Astrocyte (in vitro differentiated cells and primary cell): ENCODE measurements around the gene TCEAL1. TPM values are rescaled to one million over a fixed set of nuclear protein-coding genes. Genes with fewer than 3 reads are reported as not detected.
"Not testable (repeated sequence)": the region's sequence is repeated elsewhere in the genome, so short reads cannot be mapped to it uniquely, and the experiment has no call there.

ENCODE experiments used
- DNase-seq: peaks from one replicate; pipeline ENCODE4 v3.0.0-alpha.2; 2010; ENCODE audit warnings: low read depth
- FAIRE-seq: peaks from 2 replicates; lab custom pipeline; 2011; peaks lifted over from hg19 to GRCh38; lab: Jason Lieb, UNC
- H2AFZ ChIP-seq: 2 replicates; pipeline ENCODE4 v1.6.0; 2012; ENCODE audit warnings: low read depth, low read length, inconsistent platforms
- H3K27ac ChIP-seq: 2 replicates; pipeline ENCODE4 v1.5.1; 2011; ENCODE audit warnings: low read depth, low read length, inconsistent platforms
- H3K27me3 ChIP-seq: 2 replicates; pipeline ENCODE4 v1.6.0; 2011; ENCODE audit warnings: low read length, inconsistent platforms; ENCODE audit not compliant: insufficient read depth
- H3K36me3 ChIP-seq: 2 replicates; pipeline ENCODE4 v1.5.1; 2011; ENCODE audit warnings: low read length, inconsistent platforms; ENCODE audit not compliant: insufficient read depth
- H3K4me1 ChIP-seq: 2 replicates; pipeline ENCODE4 v1.5.1; 2011; ENCODE audit warnings: low read length, inconsistent platforms; ENCODE audit not compliant: insufficient read depth
- H3K4me2 ChIP-seq: 2 replicates; pipeline ENCODE4 v1.6.0; 2012; ENCODE audit warnings: low read length, inconsistent platforms
- H3K4me3 ChIP-seq: 2 replicates; pipeline ENCODE4 v1.5.1; 2011; ENCODE audit warnings: low read depth, mild to moderate bottlenecking, low read length, inconsistent platforms; ENCODE audit not compliant: insufficient read depth
- H3K79me2 ChIP-seq: 2 replicates; pipeline ENCODE4 v1.6.0; 2012; ENCODE audit warnings: mild to moderate bottlenecking, low read length, inconsistent platforms; ENCODE audit not compliant: insufficient read depth
- H3K9ac ChIP-seq: 2 replicates; pipeline ENCODE4 v1.6.0; 2012; ENCODE audit warnings: mild to moderate bottlenecking, low read length, inconsistent platforms
- H3K9me3 ChIP-seq: 2 replicates; pipeline ENCODE4 v1.5.1; 2012; ENCODE audit warnings: low read depth, mild to moderate bottlenecking, low read length, inconsistent platforms; ENCODE audit not compliant: insufficient read depth
- H4K20me1 ChIP-seq: 2 replicates; pipeline ENCODE4 v1.6.0; 2012; ENCODE audit warnings: low read length, inconsistent platforms; ENCODE audit not compliant: insufficient read depth
- H3K27ac Mint-ChIP-seq: one replicate; pipeline ENCODE4 v1.8.0; 2021; ENCODE audit warnings: mild to moderate bottlenecking, mixed read lengths; ENCODE audit not compliant: unreplicated experiment
- H3K27me3 Mint-ChIP-seq: one replicate; pipeline ENCODE4 v1.8.0; 2021; ENCODE audit warnings: low read depth, mixed read lengths; ENCODE audit not compliant: unreplicated experiment
- H3K36me3 Mint-ChIP-seq: one replicate; pipeline ENCODE4 v1.8.0; 2021; ENCODE audit warnings: low read depth, mixed read lengths; ENCODE audit not compliant: unreplicated experiment
- H3K4me1 Mint-ChIP-seq: one replicate; pipeline ENCODE4 v1.8.0; 2021; ENCODE audit warnings: low read depth, mixed read lengths; ENCODE audit not compliant: unreplicated experiment
- H3K4me3 Mint-ChIP-seq: one replicate; pipeline ENCODE4 v1.8.0; 2021; ENCODE audit warnings: mild to moderate bottlenecking, moderate library complexity, mixed read lengths; ENCODE audit not compliant: unreplicated experiment
- H3K9me3 Mint-ChIP-seq: one replicate; pipeline ENCODE4 v1.8.0; 2021; ENCODE audit warnings: mild to moderate bottlenecking, mixed read lengths; ENCODE audit not compliant: unreplicated experiment
- EZH2 ChIP-seq: IDR thresholded peaks from 2 replicates; pipeline ENCODE4 v1.6.1; 2012; ENCODE audit warnings: mild to moderate bottlenecking, low read length, inconsistent platforms; ENCODE audit not compliant: insufficient read depth
- total RNA-seq: library from RNA; stranded (reverse); gene quantifications from 2 replicates; pipeline ENCODE4 v1.2.1, GENCODE V29; 2021
- TF ChIP-seq, protein P1 (sequence below): IDR thresholded peaks from 2 replicates; pipeline ENCODE4 v1.5.1; 2011; ENCODE audit warnings: low read depth, mild to moderate bottlenecking, inconsistent platforms, low read length, moderate library complexity; ENCODE audit not compliant: insufficient read depth

The TCEAL1 gene
- total RNA-seq, 1 donor from 2014 or later: 12.3 TPM

DNA sequence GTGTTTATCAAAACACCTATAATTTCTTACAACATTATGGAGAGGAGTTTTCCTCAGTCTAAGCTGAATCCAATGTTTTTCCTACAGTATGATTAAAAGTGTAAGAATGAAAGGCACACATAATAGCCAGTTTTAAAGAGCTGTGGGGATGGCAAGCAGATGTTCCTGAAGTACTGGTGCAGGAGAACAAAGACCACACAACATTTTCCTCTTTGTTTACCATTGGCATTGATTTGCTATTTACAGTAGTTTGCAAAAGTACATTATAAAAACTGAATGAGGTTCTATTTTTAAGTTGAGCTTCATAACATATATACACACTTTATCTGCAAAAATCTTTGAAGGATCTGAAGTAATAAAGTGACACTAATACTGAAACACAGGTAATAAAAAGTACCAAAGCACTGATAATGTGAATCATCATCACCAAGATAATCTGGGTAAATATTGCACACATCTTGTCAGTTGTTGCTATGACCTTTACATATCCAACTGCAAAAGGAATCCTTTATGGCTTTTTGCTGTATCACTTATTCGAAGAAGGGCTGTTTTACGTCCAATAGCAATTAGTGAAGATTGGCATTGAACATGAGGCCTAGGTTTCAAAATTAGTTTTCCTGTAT lies 22.5 kb downstream of the TCEAL1 start:
- H3K9me3 Mint-ChIP-seq: no peaks in the 10 kb centered on the region
- Histone ChIP-seq H2AFZ (no peak overlapping the region), H3K27me3 (no peaks in the 10 kb centered on the region), H3K79me2 (no peaks in the 10 kb centered on the region), H3K27ac (no peak overlapping the region), H3K4me3 (no peak overlapping the region), H3K4me1 (peaks cover 2% of the 10 kb centered on the region), H3K9me3 (no peaks in the 10 kb centered on the region), H3K4me2 (no peak overlapping the region), H3K9ac (no peak overlapping the region), H3K36me3 (no peaks in the 10 kb centered on the region), H4K20me1 (no peaks in the 10 kb centered on the region)
- no peaks in the 10 kb centered on the region for H3K27me3 Mint-ChIP-seq
- H3K36me3 Mint-ChIP-seq: no peaks in the 10 kb centered on the region
- peak; percentile 97 for FAIRE-seq
- H3K4me3 Mint-ChIP-seq: no peak overlapping the region
- no peak for DNase-seq
- no peak overlapping the region for H3K27ac Mint-ChIP-seq
- no peaks in the 10 kb centered on the region for H3K4me1 Mint-ChIP-seq
- TF ChIP-seq, protein P1, sequence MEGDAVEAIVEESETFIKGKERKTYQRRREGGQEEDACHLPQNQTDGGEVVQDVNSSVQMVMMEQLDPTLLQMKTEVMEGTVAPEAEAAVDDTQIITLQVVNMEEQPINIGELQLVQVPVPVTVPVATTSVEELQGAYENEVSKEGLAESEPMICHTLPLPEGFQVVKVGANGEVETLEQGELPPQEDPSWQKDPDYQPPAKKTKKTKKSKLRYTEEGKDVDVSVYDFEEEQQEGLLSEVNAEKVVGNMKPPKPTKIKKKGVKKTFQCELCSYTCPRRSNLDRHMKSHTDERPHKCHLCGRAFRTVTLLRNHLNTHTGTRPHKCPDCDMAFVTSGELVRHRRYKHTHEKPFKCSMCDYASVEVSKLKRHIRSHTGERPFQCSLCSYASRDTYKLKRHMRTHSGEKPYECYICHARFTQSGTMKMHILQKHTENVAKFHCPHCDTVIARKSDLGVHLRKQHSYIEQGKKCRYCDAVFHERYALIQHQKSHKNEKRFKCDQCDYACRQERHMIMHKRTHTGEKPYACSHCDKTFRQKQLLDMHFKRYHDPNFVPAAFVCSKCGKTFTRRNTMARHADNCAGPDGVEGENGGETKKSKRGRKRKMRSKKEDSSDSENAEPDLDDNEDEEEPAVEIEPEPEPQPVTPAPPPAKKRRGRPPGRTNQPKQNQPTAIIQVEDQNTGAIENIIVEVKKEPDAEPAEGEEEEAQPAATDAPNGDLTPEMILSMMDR: no peak
- no peak for TF ChIP-seq EZH2

DNA sequence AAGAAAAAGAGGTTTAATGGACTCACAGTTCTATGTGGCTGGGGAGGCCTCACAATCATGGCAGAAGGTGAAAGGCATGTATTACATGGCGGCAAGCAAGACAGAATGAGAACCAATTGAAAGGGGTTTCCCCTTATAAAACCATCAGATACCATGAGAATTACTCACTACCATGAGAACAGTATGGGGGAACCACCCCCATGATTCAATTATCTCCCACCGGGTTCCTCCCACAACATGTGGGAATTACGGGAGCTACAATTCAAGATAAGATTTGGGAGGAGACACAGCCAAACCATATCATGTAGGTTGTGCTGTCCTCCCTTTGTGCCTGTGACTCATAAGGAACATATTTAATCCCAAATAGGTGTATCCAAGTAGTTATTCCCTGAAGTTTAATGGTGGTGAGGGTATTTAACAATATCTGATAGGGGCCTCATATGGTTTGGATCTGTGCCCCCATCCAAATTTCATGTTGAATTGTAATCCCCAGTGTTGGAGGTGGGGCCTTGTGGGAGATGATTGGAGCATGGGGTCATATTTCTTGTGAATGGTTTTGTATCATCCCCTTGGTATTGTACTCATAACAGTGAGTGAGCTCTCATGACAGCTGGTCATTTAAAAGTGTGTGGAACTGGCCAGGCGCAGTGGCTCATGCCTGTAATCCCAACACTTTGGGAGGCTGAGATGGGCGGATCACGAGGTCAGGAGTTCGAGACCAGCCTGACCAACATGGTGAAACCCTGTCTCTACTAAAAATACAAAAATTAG lies 26.6 kb downstream of the TCEAL1 start:
- H3K9me3 ChIP-seq, H3K4me3 ChIP-seq, H3K4me3 Mint-ChIP-seq, H3K79me2 ChIP-seq, H3K4me2 ChIP-seq, FAIRE-seq, H3K27me3 ChIP-seq, H3K27ac Mint-ChIP-seq, H3K9me3 Mint-ChIP-seq, H3K4me1 Mint-ChIP-seq, H4K20me1 ChIP-seq, H2AFZ ChIP-seq, H3K36me3 ChIP-seq, H3K36me3 Mint-ChIP-seq, H3K4me1 ChIP-seq, H3K9ac ChIP-seq, H3K27me3 Mint-ChIP-seq: not testable (repeated sequence)
- peak; percentile 14 for DNase-seq
- H3K27ac ChIP-seq: peak overlapping the region; percentile 67

GRCh38 chrX:103656617-103657016 lies 27.8 kb downstream of the TCEAL1 start:
- DNase-seq: peak; percentile 59

GRCh38 chrX:103657066-103657465 lies 28.3 kb downstream of the TCEAL1 start:
- H3K4me3 ChIP-seq, H3K4me3 Mint-ChIP-seq, H3K36me3 Mint-ChIP-seq, H3K9me3 ChIP-seq, H3K9ac ChIP-seq, H3K4me1 Mint-ChIP-seq, H3K36me3 ChIP-seq, H2AFZ ChIP-seq, H3K4me2 ChIP-seq, H4K20me1 ChIP-seq, H3K27me3 ChIP-seq, H3K79me2 ChIP-seq, H3K9me3 Mint-ChIP-seq, H3K4me1 ChIP-seq, FAIRE-seq, H3K27ac Mint-ChIP-seq, DNase-seq, H3K27me3 Mint-ChIP-seq: not testable (repeated sequence)
- peak overlapping the region; percentile 72 for H3K27ac ChIP-seq

More at GRCh38 chrX:103656617-103657016, 27.8 kb downstream of the TCEAL1 start:
- no peak overlapping the region for H3K4me3 Mint-ChIP-seq
- Histone ChIP-seq H3K27ac (peak overlapping the region; percentile 72), H2AFZ (no peak overlapping the region), H3K36me3 (no peaks in the 10 kb centered on the region), H3K4me2 (peak overlapping the region; percentile 6), H3K79me2 (no peaks in the 10 kb centered on the region), H4K20me1 (no peaks in the 10 kb centered on the region), H3K4me1 (peaks cover 2% of the 10 kb centered on the region), H3K9me3 (no peaks in the 10 kb centered on the region), H3K27me3 (no peaks in the 10 kb centered on the region), H3K4me3 (no peak overlapping the region), H3K9ac (no peak overlapping the region)
- no peaks in the 10 kb centered on the region for H3K9me3 Mint-ChIP-seq
- peak; percentile 94 for FAIRE-seq
- no peaks in the 10 kb centered on the region for H3K27me3 Mint-ChIP-seq
- H3K27ac Mint-ChIP-seq: no peak overlapping the region
- H3K4me1 Mint-ChIP-seq: no peaks in the 10 kb centered on the region
- no peaks in the 10 kb centered on the region for H3K36me3 Mint-ChIP-seq
- TF ChIP-seq, protein P1: no peak
- TF ChIP-seq EZH2: no peak
